ENCODE measurements around the gene SRCIN1. TPM values are rescaled to one million over a fixed set of nuclear protein-coding genes. Genes with fewer than 3 reads are reported as not detected.

The SRCIN1 gene
- total and polyA plus RNA-seq, 4 donors: 0.05 to 5.3 (median 2.7) TPM

DNA sequence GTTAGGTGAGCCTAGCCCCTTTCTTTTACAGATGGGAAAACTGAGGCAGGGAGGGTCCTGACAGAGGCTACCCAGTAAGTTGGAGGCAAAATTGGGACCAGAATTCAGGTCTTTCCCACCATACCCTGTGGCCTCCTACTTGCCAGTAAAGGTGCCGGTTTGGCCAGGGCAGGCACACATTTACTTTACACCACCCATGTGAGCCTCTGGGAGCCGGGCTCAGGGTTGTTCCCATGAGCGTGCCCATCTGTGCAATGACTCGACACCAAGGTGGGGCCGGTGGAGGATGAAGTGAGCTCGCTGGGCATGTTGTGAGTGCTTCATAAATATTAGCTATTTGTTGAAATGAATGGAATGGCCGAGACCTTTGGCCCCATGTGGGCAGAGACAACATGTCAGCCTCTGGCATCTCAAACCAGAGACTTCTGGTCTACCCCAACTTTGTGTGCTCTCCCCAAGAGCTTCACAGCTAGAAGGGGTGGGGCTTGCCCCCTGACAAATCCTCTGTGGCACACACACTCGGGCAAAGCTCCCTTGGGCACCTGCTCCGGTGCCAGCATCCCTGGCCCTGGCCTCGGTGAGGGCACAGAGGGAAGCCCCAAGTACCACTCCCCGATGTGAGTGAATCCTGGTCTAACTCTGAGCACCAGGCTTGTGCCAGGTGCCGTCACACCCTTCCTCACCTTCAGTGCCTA is 60.1 kb downstream of the SRCIN1 start:
- no peak overlapping the region for H3K27ac ChIP-seq (ENCODE audit: low read depth in 1 of 2, low read length in 2 of 2)
- no peak overlapping the region for H3K9ac ChIP-seq (ENCODE audit: low read depth in 1 of 2, low read length in 2 of 2)
- TF ChIP-seq, protein P1, sequence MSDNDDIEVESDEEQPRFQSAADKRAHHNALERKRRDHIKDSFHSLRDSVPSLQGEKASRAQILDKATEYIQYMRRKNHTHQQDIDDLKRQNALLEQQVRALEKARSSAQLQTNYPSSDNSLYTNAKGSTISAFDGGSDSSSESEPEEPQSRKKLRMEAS (IDR thresholded peaks at IDR 0.05): no peak
- TF ChIP-seq YY1 (IDR thresholded peaks at IDR 0.05): no peak
- no peak for TF ChIP-seq FOXA2 (IDR thresholded peaks at IDR 0.05)
- TF ChIP-seq JUND (IDR thresholded peaks at IDR 0.05): no peak
- TF ChIP-seq GABPA (IDR thresholded peaks at IDR 0.05 in 1 of 2, conservative IDR thresholded peaks at IDR 0.05 in 1 of 2): no peak
- no peak for TF ChIP-seq FOXA1 (IDR thresholded peaks at IDR 0.05)
- TF ChIP-seq, protein P2, sequence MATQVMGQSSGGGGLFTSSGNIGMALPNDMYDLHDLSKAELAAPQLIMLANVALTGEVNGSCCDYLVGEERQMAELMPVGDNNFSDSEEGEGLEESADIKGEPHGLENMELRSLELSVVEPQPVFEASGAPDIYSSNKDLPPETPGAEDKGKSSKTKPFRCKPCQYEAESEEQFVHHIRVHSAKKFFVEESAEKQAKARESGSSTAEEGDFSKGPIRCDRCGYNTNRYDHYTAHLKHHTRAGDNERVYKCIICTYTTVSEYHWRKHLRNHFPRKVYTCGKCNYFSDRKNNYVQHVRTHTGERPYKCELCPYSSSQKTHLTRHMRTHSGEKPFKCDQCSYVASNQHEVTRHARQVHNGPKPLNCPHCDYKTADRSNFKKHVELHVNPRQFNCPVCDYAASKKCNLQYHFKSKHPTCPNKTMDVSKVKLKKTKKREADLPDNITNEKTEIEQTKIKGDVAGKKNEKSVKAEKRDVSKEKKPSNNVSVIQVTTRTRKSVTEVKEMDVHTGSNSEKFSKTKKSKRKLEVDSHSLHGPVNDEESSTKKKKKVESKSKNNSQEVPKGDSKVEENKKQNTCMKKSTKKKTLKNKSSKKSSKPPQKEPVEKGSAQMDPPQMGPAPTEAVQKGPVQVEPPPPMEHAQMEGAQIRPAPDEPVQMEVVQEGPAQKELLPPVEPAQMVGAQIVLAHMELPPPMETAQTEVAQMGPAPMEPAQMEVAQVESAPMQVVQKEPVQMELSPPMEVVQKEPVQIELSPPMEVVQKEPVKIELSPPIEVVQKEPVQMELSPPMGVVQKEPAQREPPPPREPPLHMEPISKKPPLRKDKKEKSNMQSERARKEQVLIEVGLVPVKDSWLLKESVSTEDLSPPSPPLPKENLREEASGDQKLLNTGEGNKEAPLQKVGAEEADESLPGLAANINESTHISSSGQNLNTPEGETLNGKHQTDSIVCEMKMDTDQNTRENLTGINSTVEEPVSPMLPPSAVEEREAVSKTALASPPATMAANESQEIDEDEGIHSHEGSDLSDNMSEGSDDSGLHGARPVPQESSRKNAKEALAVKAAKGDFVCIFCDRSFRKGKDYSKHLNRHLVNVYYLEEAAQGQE (IDR thresholded peaks at IDR 0.05): no peak
- no peak for TF ChIP-seq NR2F2 (IDR thresholded peaks at IDR 0.05)
- no peak for TF ChIP-seq RXRA (IDR thresholded peaks at IDR 0.05)
- TF ChIP-seq TAF1 (conservative IDR thresholded peaks at IDR 0.05): no peak
- no peak for DNase-seq (ENCODE audit: low spot score)
- H3K4me1 ChIP-seq (ENCODE audit: control insufficient read depth in 4 of 4, insufficient read depth in 4 of 4, low read length in 3 of 4): no peaks in the 10 kb centered on the region
- H3K9me3 ChIP-seq (ENCODE audit: control insufficient read depth in 4 of 4, low read length in 3 of 4): no peaks in the 10 kb centered on the region
- peaks cover 0 to 2% (median 0%) of the 10 kb centered on the region in 4 donors for H3K36me3 ChIP-seq (ENCODE audit: control insufficient read depth in 4 of 4, insufficient read depth in 3 of 4, low read depth in 1 of 4, low read length in 3 of 4)
- no peaks in the 10 kb centered on the region for H3K27me3 ChIP-seq (ENCODE audit: control insufficient read depth in 4 of 4, insufficient read depth in 4 of 4, low read length in 3 of 4)
- WGBS: 93% methylated on average over 12 of the region's 12 CpGs
- H3K4me3 ChIP-seq (ENCODE audit: low read depth in 1 of 3, low read length in 3 of 3): no peak overlapping the region

DNA sequence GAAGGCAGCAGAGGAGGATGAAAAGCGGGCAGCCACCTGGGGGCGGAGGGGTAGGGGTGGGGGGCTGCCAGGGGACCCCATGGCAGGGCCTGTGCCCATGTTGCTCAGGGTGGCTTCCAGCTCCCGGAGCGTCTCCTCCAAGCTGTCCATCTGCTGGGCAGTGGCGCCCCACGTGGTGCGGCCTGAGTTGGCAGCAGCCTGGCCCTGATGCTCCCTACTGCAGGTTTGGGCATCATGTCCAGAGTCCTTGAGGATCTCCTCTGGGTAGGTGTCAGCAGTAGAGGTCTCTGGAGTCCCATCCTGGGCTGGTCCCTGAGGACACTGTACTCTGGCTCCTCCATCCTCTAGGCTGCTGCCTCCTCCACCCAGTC is 60.9 kb downstream of the SRCIN1 start:
- TF ChIP-seq HNF4A (conservative IDR thresholded peaks at IDR 0.05) (no peak), JUND (IDR thresholded peaks at IDR 0.05) (no peak), SP1 (IDR thresholded peaks at IDR 0.05) (no peak), TAF1 (conservative IDR thresholded peaks at IDR 0.05) (no peak), RXRA (IDR thresholded peaks at IDR 0.05) (no peak), YY1 (IDR thresholded peaks at IDR 0.05) (no peak), NR2F2 (IDR thresholded peaks at IDR 0.05) (no peak), HNF4G (IDR thresholded peaks at IDR 0.05) (no peak), FOXA2 (IDR thresholded peaks at IDR 0.05) (no peak), FOXA1 (IDR thresholded peaks at IDR 0.05) (no peak), RAD21 (IDR thresholded peaks at IDR 0.05) (no peak), GABPA (IDR thresholded peaks at IDR 0.05 in 1 of 2, conservative IDR thresholded peaks at IDR 0.05 in 1 of 2) (no peak), EGR1 (IDR thresholded peaks at IDR 0.05; ENCODE audit: low read depth in 2 of 2) (no peak)
- TF ChIP-seq, protein P1 (IDR thresholded peaks at IDR 0.05): no peak
- TF ChIP-seq, protein P2 (IDR thresholded peaks at IDR 0.05): no peak
- TF ChIP-seq, protein P3, sequence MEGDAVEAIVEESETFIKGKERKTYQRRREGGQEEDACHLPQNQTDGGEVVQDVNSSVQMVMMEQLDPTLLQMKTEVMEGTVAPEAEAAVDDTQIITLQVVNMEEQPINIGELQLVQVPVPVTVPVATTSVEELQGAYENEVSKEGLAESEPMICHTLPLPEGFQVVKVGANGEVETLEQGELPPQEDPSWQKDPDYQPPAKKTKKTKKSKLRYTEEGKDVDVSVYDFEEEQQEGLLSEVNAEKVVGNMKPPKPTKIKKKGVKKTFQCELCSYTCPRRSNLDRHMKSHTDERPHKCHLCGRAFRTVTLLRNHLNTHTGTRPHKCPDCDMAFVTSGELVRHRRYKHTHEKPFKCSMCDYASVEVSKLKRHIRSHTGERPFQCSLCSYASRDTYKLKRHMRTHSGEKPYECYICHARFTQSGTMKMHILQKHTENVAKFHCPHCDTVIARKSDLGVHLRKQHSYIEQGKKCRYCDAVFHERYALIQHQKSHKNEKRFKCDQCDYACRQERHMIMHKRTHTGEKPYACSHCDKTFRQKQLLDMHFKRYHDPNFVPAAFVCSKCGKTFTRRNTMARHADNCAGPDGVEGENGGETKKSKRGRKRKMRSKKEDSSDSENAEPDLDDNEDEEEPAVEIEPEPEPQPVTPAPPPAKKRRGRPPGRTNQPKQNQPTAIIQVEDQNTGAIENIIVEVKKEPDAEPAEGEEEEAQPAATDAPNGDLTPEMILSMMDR (IDR thresholded peaks at IDR 0.05; ENCODE audit: low read depth, low read length, missing input control): no peak
- TF ChIP-seq, protein P4, sequence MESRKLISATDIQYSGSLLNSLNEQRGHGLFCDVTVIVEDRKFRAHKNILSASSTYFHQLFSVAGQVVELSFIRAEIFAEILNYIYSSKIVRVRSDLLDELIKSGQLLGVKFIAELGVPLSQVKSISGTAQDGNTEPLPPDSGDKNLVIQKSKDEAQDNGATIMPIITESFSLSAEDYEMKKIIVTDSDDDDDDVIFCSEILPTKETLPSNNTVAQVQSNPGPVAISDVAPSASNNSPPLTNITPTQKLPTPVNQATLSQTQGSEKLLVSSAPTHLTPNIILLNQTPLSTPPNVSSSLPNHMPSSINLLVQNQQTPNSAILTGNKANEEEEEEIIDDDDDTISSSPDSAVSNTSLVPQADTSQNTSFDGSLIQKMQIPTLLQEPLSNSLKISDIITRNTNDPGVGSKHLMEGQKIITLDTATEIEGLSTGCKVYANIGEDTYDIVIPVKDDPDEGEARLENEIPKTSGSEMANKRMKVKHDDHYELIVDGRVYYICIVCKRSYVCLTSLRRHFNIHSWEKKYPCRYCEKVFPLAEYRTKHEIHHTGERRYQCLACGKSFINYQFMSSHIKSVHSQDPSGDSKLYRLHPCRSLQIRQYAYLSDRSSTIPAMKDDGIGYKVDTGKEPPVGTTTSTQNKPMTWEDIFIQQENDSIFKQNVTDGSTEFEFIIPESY (IDR thresholded peaks at IDR 0.05): no peak
- TF ChIP-seq, protein P5, sequence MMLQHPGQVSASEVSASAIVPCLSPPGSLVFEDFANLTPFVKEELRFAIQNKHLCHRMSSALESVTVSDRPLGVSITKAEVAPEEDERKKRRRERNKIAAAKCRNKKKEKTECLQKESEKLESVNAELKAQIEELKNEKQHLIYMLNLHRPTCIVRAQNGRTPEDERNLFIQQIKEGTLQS (IDR thresholded peaks at IDR 0.05): no peak
- peaks cover 0 to 2% (median 0%) of the 10 kb centered on the region in 4 donors for H3K36me3 ChIP-seq (ENCODE audit: control insufficient read depth in 4 of 4, insufficient read depth in 3 of 4, low read depth in 1 of 4, low read length in 3 of 4)
- H3K4me1 ChIP-seq (ENCODE audit: control insufficient read depth in 4 of 4, insufficient read depth in 4 of 4, low read length in 3 of 4): no peaks in the 10 kb centered on the region
- no peak overlapping the region for H3K4me3 ChIP-seq (ENCODE audit: low read depth in 1 of 3, low read length in 3 of 3)
- 97% methylated on average over 7 of the region's 7 CpGs for WGBS
- H3K27ac ChIP-seq (ENCODE audit: low read depth in 1 of 2, low read length in 2 of 2): no peak overlapping the region
- H3K27me3 ChIP-seq (ENCODE audit: control insufficient read depth in 4 of 4, insufficient read depth in 4 of 4, low read length in 3 of 4): no peaks in the 10 kb centered on the region
- no peak overlapping the region for H3K9ac ChIP-seq (ENCODE audit: low read depth in 1 of 2, low read length in 2 of 2)
- DNase-seq (ENCODE audit: low spot score): no peak
- no peaks in the 10 kb centered on the region for H3K9me3 ChIP-seq (ENCODE audit: control insufficient read depth in 4 of 4, low read length in 3 of 4)
